ENCODE data around the gene WDR1. TPM values are rescaled to one million over a fixed set of nuclear protein-coding genes. Genes with fewer than 3 reads are reported as not detected.
A peak's percentile ranks its signal among the peaks of the same experiment; 100 is the strongest.

Gene WDR1
- total RNA-seq, 1 donor from 2014 or later = 157 TPM

GRCh38 chr4:10112658-10113284 lies 3.8 kb downstream of the WDR1 start:
- TF ChIP-seq CTCF (IDR thresholded peaks at IDR 0.05; ENCODE audit: borderline replicate concordance) = no peak
- peaks cover 66% of the 10 kb centered on the region for H3K36me3 ChIP-seq
- no peak overlapping the region for H3K4me3 ChIP-seq
- no peak overlapping the region for H3K27ac ChIP-seq (replicated peaks)
- intact Hi-C loops (cut with micrococcal nuclease) = no loop called here
- peaks cover 92% of the 10 kb centered on the region for H3K4me1 ChIP-seq
- DNase-seq = no peak
- no peaks in the 10 kb centered on the region for H3K9me3 ChIP-seq (replicated peaks)
- H3K27me3 ChIP-seq (ENCODE audit: low read depth) = no peaks in the 10 kb centered on the region

GRCh38 chr4:10111067-10111801 lies 5.4 kb downstream of the WDR1 start:
- no peaks in the 10 kb centered on the region for H3K27me3 ChIP-seq (ENCODE audit: low read depth)
- DNase-seq = no peak
- H3K27ac ChIP-seq (replicated peaks) = no peak overlapping the region
- no peak for TF ChIP-seq CTCF (IDR thresholded peaks at IDR 0.05; ENCODE audit: borderline replicate concordance)
- peaks cover 67% of the 10 kb centered on the region for H3K36me3 ChIP-seq
- no peak overlapping the region for H3K4me3 ChIP-seq
- H3K4me1 ChIP-seq = peaks cover 100% of the 10 kb centered on the region
- intact Hi-C loops (cut with micrococcal nuclease) = no loop called here
- no peaks in the 10 kb centered on the region for H3K9me3 ChIP-seq (replicated peaks)

GRCh38 chr4:10109995-10110670 lies 6.5 kb downstream of the WDR1 start:
- H3K27me3 ChIP-seq (ENCODE audit: low read depth) = no peaks in the 10 kb centered on the region
- H3K36me3 ChIP-seq = peaks cover 65% of the 10 kb centered on the region
- TF ChIP-seq CTCF (IDR thresholded peaks at IDR 0.05; ENCODE audit: borderline replicate concordance) = no peak
- H3K9me3 ChIP-seq (replicated peaks) = no peaks in the 10 kb centered on the region
- no peak overlapping the region for H3K27ac ChIP-seq (replicated peaks)
- H3K4me3 ChIP-seq = no peak overlapping the region
- intact Hi-C loops (cut with micrococcal nuclease) = no loop called here
- peaks cover 100% of the 10 kb centered on the region for H3K4me1 ChIP-seq
- DNase-seq = no peak

GRCh38 chr4:10108818-10109783 lies 7.5 kb downstream of the WDR1 start:
- Histone ChIP-seq H3K27ac (replicated peaks) (peak overlapping the region; percentile 76), H3K36me3 (peaks cover 55% of the 10 kb centered on the region), H3K4me3 (no peak overlapping the region), H3K9me3 (replicated peaks) (no peaks in the 10 kb centered on the region), H3K27me3 (ENCODE audit: low read depth) (no peaks in the 10 kb centered on the region), H3K4me1 (peaks cover 100% of the 10 kb centered on the region)
- intact Hi-C loops (cut with micrococcal nuclease) = no loop called here
- no peak for DNase-seq
- no peak for TF ChIP-seq CTCF (IDR thresholded peaks at IDR 0.05; ENCODE audit: borderline replicate concordance)

- Histone ChIP-seq H3K4me3 (no peak overlapping the region), H3K9me3 (replicated peaks) (no peaks in the 10 kb centered on the region), H3K4me1 (peaks cover 100% of the 10 kb centered on the region), H3K36me3 (peaks cover 48% of the 10 kb centered on the region), H3K27ac (replicated peaks) (peak overlapping the region; percentile 76), H3K27me3 (ENCODE audit: low read depth) (no peaks in the 10 kb centered on the region)
- no peak for TF ChIP-seq CTCF (IDR thresholded peaks at IDR 0.05; ENCODE audit: borderline replicate concordance)
- intact Hi-C loops (cut with micrococcal nuclease) = no loop called here
- DNase-seq = no peak
Observed at GRCh38 chr4:10108391-10108790, 8.2 kb downstream of the WDR1 start.
